Activated CD4-positive, alpha-beta T cell treated with anti-CD3 and anti-CD28 coated beads for 24 hours (primary cell): ENCODE data around the gene BIRC3.
"Not testable (repeated sequence)": the region's sequence is repeated elsewhere in the genome, so short reads cannot be mapped to it uniquely, and the experiment has no call there.

Experiments
- DNase-seq, 2 donors: peaks; one replicate each; pipeline ENCODE4 v3.0.0-alpha.2; 2020; ENCODE audit warnings: low read depth in 2 of 2

The BIRC3 gene

GRCh38 chr11:102323542-102324251, 6.4 kb downstream of the BIRC3 start:
- no peak for DNase-seq

DNA sequence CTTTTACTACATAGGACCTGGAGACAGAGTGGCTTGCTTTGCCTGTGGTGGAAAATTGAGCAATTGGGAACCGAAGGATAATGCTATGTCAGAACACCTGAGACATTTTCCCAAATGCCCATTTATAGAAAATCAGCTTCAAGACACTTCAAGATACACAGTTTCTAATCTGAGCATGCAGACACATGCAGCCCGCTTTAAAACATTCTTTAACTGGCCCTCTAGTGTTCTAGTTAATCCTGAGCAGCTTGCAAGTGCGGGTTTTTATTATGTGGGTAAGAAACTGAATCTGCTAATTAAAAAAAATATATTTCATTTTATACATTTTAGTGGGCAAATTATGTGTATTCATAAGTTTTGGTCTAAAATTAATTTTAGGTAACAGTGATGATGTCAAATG, 7.8 kb downstream of the BIRC3 start:
- no peak for DNase-seq

DNA sequence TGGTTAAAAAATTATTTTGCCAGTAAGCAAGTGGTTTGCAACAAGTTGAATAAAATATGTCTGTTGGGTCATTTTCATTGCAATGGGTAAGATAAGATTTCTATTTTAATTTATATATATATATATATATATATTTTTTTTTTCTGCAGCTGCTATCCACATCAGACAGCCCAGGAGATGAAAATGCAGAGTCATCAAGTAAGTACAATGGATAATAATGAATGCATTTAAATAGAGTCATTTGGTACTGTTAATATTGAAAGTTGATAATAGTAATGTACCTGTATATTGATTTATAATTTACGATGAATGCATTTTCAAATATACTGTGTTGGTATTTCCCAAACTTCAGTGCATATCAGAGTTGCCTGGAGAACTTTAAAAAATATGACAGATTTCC, 11.5 kb downstream of the BIRC3 start:
- no peak for DNase-seq

- DNase-seq: no peak
These were observed 12.9 kb downstream of the BIRC3 start for GRCh38 chr11:102330231-102330630.

GRCh38 chr11:102331341-102331740, 14.1 kb downstream of the BIRC3 start:
- DNase-seq: no peak

GRCh38 chr11:102332611-102332994, 15.3 kb downstream of the BIRC3 start:
- DNase-seq: no peak

DNA sequence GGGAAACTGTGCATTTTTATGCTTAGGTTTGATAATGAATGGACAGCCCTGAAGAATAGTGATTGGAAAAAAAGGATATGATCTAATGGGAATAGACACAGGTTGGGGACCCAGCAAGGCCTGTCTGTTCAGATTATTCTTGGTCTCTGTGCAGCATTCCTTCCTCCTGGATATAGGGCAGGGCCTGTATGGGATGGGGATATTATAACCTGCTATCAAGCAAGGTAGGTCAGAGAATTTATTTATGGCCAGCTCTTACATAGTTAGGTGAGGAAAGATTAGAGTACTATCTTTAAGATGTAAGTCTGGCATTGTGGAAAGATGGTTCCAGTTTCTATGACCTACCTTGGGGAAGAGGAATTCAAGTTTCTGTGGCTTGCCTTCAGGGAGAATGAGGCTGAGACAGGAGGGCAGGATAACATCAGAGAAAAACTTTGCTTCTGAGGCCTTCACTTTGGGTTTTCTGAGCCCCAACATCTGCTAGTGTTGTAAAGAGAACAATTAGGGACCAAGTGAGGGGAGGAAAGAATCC, 21.3 kb downstream of the BIRC3 start:
- no peak for DNase-seq

DNA sequence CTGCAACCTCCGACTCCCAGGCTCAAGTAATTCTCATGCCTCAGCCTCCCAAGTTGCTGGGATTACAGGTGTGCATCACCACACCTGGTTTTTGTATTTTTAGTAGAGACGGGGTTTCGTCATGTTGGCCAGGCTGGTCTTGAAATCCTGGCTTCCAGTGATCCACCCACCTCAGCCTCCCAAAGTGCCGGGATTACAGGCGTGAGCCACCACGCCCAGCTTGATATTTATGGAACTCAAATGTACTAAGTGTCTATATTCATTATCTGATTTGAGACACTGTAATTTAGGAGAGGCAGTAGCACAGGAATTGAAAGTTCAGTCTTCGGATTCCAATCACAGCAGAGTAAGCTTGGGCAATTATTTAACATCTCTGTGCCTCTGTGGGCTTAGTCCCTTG, 24.0 kb downstream of the BIRC3 start:
- DNase-seq: not testable (repeated sequence)

GRCh38 chr11:102341844-102342318, 24.6 kb downstream of the BIRC3 start:
- peak; percentile 52 to 68 for DNase-seq

DNA sequence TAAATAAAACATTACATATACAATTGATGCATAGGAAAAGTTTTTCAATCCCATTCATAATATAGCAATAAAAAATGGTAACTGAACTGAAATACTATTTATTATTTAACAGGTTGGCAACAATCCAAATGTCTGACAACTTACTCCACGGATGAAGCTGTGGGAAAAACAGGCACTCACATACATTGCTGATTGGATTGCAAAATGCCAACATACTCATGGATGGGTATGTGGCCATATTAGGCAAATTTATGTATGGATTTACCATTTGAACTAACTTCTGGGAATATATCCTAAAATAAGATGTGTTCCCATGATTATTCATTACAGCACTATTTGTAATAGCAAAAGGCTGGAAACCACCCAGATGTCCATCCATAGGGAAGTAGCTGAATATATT, 26.5 kb downstream of the BIRC3 start:
- no peak for DNase-seq

GRCh38 chr11:102345904-102346303, 28.6 kb downstream of the BIRC3 start:
- DNase-seq: no peak

DNA sequence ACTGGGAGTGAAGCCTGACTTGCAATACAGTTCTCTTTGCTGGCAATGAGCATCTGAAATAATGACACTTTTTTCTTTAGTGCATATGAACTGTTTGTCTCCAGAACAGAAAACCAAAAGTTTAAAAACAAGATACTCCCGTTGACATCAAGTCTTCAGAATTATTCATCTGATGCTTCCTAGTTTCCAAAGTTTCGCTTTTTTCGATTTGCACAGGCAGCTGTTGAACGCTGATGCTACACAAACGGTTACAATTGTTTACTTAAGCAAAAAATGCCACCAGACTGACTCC, 29.1 kb downstream of the BIRC3 start:
- no peak for DNase-seq

DNA sequence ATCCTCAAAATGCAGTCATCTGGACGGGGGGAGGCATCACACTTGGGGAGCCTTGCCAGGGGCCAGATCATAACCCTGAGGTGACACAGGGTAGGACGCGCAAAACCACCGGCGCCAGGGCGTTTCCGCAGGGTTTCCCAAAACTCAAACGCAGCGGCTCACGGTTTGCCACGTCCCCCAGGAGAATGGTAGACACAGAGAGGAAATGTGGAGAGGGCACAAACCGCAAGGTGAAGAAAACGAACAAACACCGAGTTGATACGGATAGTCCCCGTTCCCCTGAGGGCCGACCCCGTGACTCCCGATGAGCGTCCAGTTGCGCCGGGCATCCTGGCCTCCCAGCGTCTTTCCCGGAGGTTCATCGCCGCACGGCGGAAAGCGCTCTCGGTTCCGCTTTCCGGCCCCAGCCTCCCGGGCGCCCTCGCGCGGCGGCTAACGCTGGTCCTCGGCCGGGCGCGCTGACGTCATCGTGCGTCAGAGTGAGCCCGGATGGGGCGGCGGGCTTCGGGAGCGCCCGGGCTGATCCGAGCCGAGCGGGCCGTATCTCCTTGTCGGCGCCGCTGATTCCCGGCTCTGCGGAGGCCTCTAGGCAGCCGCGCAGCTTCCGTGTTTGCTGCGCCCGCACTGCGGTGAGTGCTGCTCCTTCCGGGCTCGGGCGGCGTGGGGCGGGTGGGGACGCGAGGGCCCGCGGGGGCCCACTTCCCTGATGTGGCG, 29.6 kb downstream of the BIRC3 start, which contains the start of gene BIRC2:
Gene BIRC2, plus strand, starts transcription at position 467 of the 714 bp plus-strand sequence. CDS start 2,641 bp downstream, outside the sequence.
- DNase-seq: peak; percentile 93 to 95

GRCh38 chr11:102347462-102348370, 30.4 kb downstream of the BIRC3 start:
- no peak for DNase-seq

GRCh38 chr11:102357116-102357515, 39.8 kb downstream of the BIRC3 start:
- no peak for DNase-seq

DNA sequence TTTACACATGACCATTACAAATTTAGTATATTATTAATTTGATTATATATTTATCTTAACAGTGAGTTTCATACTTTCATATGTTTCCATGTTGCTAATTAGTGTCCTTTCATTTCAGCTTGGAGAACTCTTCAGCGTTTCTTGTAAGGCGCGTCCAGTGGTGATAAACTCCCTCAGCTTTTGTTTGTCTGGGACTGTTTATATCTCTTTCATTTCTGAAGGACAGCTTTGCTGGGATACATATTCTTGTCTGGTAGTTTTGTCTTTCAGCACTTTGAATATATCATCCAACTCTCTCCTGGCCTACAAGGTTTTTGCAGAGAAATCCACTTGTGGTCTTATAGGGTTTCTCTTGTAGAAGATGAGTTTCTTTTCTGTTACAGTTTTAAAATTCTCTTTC, 42.1 kb downstream of the BIRC3 start:
- no peak for DNase-seq

GRCh38 chr11:102360681-102361080, 43.4 kb downstream of the BIRC3 start:
- no peak for DNase-seq

DNA sequence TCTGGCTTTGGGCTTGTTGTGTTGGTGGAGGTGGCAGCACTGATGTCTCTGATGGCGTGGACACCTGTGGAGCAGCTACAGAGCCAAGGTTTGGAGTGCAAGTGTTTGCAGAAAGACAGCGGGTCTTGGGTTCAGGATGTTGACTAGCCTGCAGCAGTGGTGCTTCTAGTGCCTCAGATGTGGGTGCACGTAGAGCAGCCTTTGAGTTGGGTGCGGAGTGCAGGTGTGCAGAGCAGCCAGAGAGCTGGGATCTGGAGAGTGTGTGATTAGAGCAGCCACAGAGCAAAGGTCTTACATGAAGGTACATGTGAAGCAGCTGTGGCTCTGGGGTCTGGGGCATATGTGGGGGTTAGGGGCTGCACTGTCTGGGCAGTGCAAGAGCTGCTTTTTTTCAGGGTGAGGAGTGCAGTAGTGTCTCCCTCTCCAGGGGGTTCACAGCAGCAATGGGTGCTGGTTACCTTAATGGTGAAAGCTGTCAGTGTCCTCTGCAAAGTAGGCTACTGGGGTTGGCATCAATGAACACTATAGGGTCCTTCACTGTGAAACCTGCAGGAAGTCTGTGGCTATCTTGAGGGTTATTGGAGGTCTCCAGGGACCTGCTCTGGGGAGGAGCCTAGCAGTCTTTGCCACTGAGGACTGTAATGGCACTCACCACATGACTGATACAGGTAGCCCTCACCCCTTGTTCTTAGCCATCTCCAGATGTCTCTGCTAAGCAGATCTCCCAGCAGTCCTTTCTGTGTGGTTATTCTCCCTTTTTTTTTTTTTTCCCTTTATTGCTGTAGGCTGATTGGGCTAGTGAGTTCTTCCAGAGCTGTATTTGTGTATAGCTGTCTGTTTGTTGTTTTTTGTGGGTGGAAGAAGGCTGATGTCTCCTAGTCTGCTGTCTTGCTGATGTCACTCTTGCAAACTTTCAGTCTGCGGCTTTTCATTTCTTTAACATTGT, 44.1 kb downstream of the BIRC3 start:
- no peak for DNase-seq

DNA sequence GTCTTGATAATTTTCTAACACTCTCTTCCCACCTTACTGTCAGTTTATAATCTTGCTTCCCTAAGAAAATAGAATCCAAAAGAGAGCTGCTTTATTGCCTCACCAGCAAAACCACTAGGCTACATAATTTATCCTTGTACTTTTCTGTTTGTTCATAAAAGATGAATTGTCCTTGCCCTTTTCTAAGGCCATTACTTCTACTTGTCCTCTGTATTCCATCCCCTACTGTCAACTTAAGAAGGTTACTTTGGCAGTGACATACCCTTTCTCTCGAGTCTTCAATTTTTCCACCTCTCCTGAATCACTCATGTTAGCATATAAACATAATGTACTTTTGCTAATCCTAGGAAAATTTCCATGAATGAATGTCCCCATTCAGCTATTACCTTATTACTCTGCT, 47.7 kb downstream of the BIRC3 start:
- no peak for DNase-seq

- no peak for DNase-seq
These were observed 50.1 kb downstream of the BIRC3 start for GRCh38 chr11:102367364-102367763.

DNA sequence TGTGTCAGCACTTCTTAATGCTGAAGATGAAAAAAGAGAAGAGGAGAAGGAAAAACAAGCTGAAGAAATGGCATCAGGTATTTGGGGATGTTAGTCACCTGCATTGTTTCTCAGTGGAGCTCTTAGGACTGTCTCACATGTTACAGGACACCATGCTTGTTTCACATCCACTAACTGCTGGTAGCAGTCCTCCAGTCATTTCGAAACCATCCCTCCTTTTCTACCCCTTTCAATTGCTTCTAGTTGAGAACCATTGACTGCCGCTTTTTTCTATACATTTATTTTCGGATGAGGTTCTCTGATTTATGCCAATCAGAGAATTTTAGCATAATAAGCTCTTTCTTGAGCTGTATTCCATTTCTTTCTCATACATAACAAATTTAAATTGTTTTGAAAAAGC, 51.2 kb downstream of the BIRC3 start:
- DNase-seq: no peak
